B cell (primary cell): ENCODE results near the gene SIRPA.

Source experiments
- EZH2 ChIP-seq: IDR thresholded peaks from 2 replicates; pipeline ENCODE4 v1.6.1; 2012; ENCODE audit warnings: borderline replicate concordance, low read depth, mild to moderate bottlenecking, moderate library complexity, low read length; ENCODE audit not compliant: insufficient read depth, poor library complexity, severe bottlenecking
- TF ChIP-seq, protein P1 (sequence below): fragments of 200-600 bp; IDR thresholded peaks from one replicate; pipeline ENCODE4 v1.8.0; 2022; ENCODE audit warnings: antibody characterized with exemption, mild to moderate bottlenecking

DNA sequence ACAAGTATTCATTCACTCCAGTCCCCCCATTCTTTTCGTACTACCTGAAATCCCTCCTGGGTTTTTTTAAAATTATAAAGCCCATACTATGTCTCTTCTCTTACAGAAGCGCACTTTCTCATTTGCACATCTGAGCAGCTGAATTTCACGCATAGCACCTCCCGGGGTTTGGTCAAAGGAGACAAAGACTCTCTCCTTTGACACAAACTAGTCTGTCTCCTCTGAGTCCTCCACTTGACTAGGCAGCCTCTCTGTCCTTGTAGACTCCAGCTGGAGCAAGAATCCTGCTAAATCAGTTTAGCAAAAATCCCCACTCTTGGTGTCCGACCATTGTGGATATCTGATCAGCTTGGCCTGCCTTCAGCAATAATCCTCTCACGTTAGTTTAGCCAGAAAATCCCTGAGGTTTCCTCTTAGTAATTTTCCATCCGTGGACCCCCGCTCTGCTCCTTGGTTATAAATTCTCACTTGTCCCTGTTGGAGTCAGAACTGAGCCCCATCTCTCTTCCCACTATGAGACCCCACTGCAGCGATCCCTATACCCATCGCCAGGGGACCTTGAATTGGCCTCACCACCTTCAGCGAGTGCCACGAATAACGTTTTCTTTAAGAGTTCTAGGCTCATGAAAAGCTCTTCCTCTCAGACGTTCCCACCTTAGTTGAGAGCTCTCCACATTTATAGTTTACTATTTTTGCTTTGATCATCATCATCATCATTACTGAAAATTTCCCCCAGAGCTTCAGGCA, 69.6 kb downstream of the SIRPA start:
- TF ChIP-seq, protein P1, sequence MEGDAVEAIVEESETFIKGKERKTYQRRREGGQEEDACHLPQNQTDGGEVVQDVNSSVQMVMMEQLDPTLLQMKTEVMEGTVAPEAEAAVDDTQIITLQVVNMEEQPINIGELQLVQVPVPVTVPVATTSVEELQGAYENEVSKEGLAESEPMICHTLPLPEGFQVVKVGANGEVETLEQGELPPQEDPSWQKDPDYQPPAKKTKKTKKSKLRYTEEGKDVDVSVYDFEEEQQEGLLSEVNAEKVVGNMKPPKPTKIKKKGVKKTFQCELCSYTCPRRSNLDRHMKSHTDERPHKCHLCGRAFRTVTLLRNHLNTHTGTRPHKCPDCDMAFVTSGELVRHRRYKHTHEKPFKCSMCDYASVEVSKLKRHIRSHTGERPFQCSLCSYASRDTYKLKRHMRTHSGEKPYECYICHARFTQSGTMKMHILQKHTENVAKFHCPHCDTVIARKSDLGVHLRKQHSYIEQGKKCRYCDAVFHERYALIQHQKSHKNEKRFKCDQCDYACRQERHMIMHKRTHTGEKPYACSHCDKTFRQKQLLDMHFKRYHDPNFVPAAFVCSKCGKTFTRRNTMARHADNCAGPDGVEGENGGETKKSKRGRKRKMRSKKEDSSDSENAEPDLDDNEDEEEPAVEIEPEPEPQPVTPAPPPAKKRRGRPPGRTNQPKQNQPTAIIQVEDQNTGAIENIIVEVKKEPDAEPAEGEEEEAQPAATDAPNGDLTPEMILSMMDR: no peak
- TF ChIP-seq EZH2: no peak
